HL-60 (cell line): ENCODE measurements around the gene TTC17.
"Not testable (repeated sequence)": the region's sequence is repeated elsewhere in the genome, so short reads cannot be mapped to it uniquely, and the experiment has no call there.

Experiments used
- DNase-seq, 2 experiments: peaks; one replicate each; pipeline ENCODE4 v3.0.0-alpha.2; 2010 to 2020; ENCODE audit warnings: low read depth in 1 of 2, low spot score in 1 of 2
- H3K27ac ChIP-seq: fragments of 250-450 bp; sonication (Bioruptor Pico); replicated peaks from 2 replicates; pipeline ENCODE4 v1.5.1; 2020; ENCODE audit warnings: mild to moderate bottlenecking, moderate library complexity
- H3K27me3 ChIP-seq: fragments of 250-450 bp; sonication (Bioruptor Pico); 2 replicates; pipeline ENCODE4 v1.5.1; 2021; ENCODE audit warnings: mild to moderate bottlenecking, moderate library complexity; ENCODE audit not compliant: insufficient read depth, poor library complexity, severe bottlenecking
- H3K4me3 ChIP-seq: replicated peaks from 2 replicates; pipeline ENCODE4 v1.5.1; 2011; ENCODE audit warnings: mild to moderate bottlenecking, control low read depth, low read length; ENCODE audit not compliant: insufficient read depth
- GABPA ChIP-seq: IDR thresholded peaks from 2 replicates; pipeline ENCODE4 v1.6.1; 2012; ENCODE audit warnings: low read depth
- POLR2AphosphoS5 ChIP-seq: IDR thresholded peaks from 2 replicates; pipeline ENCODE4 v1.6.1; 2012; ENCODE audit warnings: low read depth
- REST ChIP-seq: IDR thresholded peaks from 2 replicates; pipeline ENCODE4 v1.6.1; 2012; ENCODE audit warnings: low read depth; ENCODE audit not compliant: insufficient replicate concordance
- SPI1 ChIP-seq: IDR thresholded peaks from 2 replicates; pipeline ENCODE4 v1.6.1; 2012; ENCODE audit warnings: low read depth, mild to moderate bottlenecking, borderline replicate concordance
- TF ChIP-seq, protein P1 (sequence below): IDR thresholded peaks from one replicate; pipeline ENCODE4 v1.5.1; 2011; ENCODE audit warnings: low read length, control low read depth, inconsistent platforms; ENCODE audit not compliant: insufficient read depth

Gene TTC17

GRCh38 chr11:43316451-43316850, 42.3 kb upstream of the TTC17 start:
- Histone ChIP-seq H3K27me3 (no peaks in the 10 kb centered on the region), H3K27ac (no peak overlapping the region), H3K4me3 (no peak overlapping the region)
- no peak for DNase-seq
- no peak for TF ChIP-seq REST
- TF ChIP-seq POLR2AphosphoS5 = no peak
- TF ChIP-seq GABPA = no peak
- TF ChIP-seq SPI1 = no peak

DNA sequence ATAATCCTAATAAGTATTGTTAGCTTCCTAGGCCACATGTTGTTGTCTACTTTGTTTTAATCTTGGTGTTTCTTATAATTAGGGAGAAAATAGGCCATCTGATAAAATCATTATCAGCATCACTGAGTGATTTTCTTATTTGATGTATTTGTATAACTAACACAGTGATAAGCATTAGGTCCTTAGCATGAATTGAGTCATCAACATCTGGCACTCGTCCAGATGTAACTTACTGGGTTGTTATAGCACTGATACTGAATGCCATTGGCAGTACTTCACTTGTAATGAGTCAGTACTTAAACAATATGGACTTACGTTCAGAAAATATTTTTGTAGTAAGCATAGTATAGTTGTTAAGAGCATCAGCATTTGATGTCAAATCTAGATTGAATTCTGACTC, 30.7 kb upstream of the TTC17 start:
- Histone ChIP-seq H3K4me3 (no peak overlapping the region), H3K27ac (no peak overlapping the region), H3K27me3 (no peaks in the 10 kb centered on the region)
- no peak for TF ChIP-seq POLR2AphosphoS5
- no peak for TF ChIP-seq GABPA
- TF ChIP-seq, protein P1, sequence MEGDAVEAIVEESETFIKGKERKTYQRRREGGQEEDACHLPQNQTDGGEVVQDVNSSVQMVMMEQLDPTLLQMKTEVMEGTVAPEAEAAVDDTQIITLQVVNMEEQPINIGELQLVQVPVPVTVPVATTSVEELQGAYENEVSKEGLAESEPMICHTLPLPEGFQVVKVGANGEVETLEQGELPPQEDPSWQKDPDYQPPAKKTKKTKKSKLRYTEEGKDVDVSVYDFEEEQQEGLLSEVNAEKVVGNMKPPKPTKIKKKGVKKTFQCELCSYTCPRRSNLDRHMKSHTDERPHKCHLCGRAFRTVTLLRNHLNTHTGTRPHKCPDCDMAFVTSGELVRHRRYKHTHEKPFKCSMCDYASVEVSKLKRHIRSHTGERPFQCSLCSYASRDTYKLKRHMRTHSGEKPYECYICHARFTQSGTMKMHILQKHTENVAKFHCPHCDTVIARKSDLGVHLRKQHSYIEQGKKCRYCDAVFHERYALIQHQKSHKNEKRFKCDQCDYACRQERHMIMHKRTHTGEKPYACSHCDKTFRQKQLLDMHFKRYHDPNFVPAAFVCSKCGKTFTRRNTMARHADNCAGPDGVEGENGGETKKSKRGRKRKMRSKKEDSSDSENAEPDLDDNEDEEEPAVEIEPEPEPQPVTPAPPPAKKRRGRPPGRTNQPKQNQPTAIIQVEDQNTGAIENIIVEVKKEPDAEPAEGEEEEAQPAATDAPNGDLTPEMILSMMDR = no peak
- TF ChIP-seq SPI1 = no peak
- TF ChIP-seq REST = no peak
- DNase-seq = no peak

DNA sequence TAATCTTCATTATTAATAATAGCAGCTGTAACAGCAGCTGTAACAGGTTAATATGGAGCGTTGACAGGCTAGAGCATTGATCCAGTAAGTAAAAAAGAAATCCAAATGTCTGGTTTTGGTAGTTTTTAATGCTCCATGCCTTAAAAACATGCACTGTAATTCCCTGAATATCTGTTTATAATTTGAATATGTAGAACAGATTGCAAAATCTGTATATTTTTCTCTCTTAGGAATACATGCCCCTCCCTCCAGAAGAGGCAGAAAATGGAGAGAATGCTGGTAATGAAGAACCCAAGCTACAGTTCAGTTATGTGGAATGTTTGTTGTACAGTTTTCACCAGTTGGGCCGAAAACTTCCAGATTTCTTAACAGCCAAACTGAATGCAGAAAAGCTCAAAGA, 30.2 kb upstream of the TTC17 start:
- Histone ChIP-seq H3K4me3 (no peak overlapping the region), H3K27me3 (no peaks in the 10 kb centered on the region), H3K27ac (no peak overlapping the region)
- TF ChIP-seq POLR2AphosphoS5 (no peak), GABPA (no peak), REST (no peak), SPI1 (no peak)
- TF ChIP-seq, protein P1 = no peak
- DNase-seq = no peak

GRCh38 chr11:43341159-43341558, 17.6 kb upstream of the TTC17 start:
- H3K27me3 ChIP-seq = no peaks in the 10 kb centered on the region
- TF ChIP-seq POLR2AphosphoS5 = no peak
- no peak for TF ChIP-seq REST
- TF ChIP-seq SPI1 = no peak
- TF ChIP-seq, protein P1 = no peak
- no peak for DNase-seq

GRCh38 chr11:43351426-43351825, 7.3 kb upstream of the TTC17 start:
- DNase-seq, H3K4me3 ChIP-seq, H3K27ac ChIP-seq, H3K27me3 ChIP-seq: not testable (repeated sequence)

More at GRCh38 chr11:43341159-43341558, 17.6 kb upstream of the TTC17 start:
- Histone ChIP-seq H3K27ac (no peak overlapping the region), H3K4me3 (no peak overlapping the region)
